HepG2 (cell line): ENCODE measurements around the gene PSMB2. TPM values are rescaled to one million over a fixed set of nuclear protein-coding genes. Genes with fewer than 3 reads are reported as not detected.

Experiments
- CBX2 ChIP-seq, 2 experiments: fragments of 200-600 bp in 1 of 2; sonication (generic); formaldehyde crosslinking in 1 of 2; IDR thresholded peaks; 2 replicates each; pipeline versions ENCODE4 v1.7.0 to v1.8.1; 2018 to 2022; ENCODE audit warnings: low read depth in 2 of 2, low read length in 1 of 2, mild to moderate bottlenecking in 1 of 2, missing genetic modification reagents in 1 of 2
- HIC2 ChIP-seq: sonication (generic); formaldehyde crosslinking; IDR thresholded peaks from 2 replicates; pipeline ENCODE4 v1.9.0; 2022; ENCODE audit warnings: low read depth, missing genetic modification reagents
- KDM5B ChIP-seq: sonication (generic); formaldehyde crosslinking; IDR thresholded peaks from 2 replicates; pipeline ENCODE4 v1.4.0; 2020; ENCODE audit warnings: missing genetic modification reagents, mild to moderate bottlenecking, borderline replicate concordance
- MAFG ChIP-seq: sonication (generic); formaldehyde crosslinking; IDR thresholded peaks from 2 replicates; pipeline ENCODE4 v1.5.1; 2020; ENCODE audit warnings: mild to moderate bottlenecking, missing genetic modification reagents
- NBN ChIP-seq: fragments of 450-650 bp; conservative IDR thresholded peaks from 2 replicates; pipeline ENCODE4 v1.6.1; 2017
- SIX1 ChIP-seq: sonication (generic); formaldehyde crosslinking; IDR thresholded peaks from 2 replicates; pipeline ENCODE4 v1.4.0; 2020; ENCODE audit warnings: missing genetic modification reagents, borderline replicate concordance
- TCF7L2 ChIP-seq: IDR thresholded peaks from 2 replicates; pipeline ENCODE4 v1.6.1; 2011; ENCODE audit warnings: mild to moderate bottlenecking, low read depth, low read length, moderate library complexity
- ZFP36L2 ChIP-seq: sonication (generic); formaldehyde crosslinking; IDR thresholded peaks from 2 replicates; pipeline ENCODE4 v1.4.0; 2020; ENCODE audit warnings: missing genetic modification reagents
- ZNF644 ChIP-seq: IDR thresholded peaks from 2 replicates; pipeline ENCODE4 v1.6.1; 2016; ENCODE audit warnings: low read depth
- polyA plus RNA-seq, 8 experiments: library from polyadenylated mRNA; depleted of rRNA in 3 of 8; stranded (reverse) in 7 of 8; unstranded in 1 of 8; fragments of >200 nt; fragmentation: Illumina TruSeq in 4 of 8; extraction: Trizol in 4 of 8; gene quantifications; 2 replicates each; pipeline versions ENCODE4 v1.2.1 to v1.2.3, GENCODE V29; 2011 to 2016; ENCODE audit warnings: low read depth in 4 of 8, missing spikeins in 1 of 8, mixed read lengths in 1 of 8; ENCODE audit not compliant: insufficient read depth in 1 of 8
- total RNA-seq, 5 experiments: library from RNA; depleted of rRNA; stranded (reverse); fragments of >200 nt; fragmentation: Illumina TruSeq; extraction: Trizol; gene quantifications; 2 replicates each; pipeline ENCODE4 v1.2.3, GENCODE V29; 2016; ENCODE audit warnings: low read depth in 1 of 5
- TF ChIP-seq, protein P1 (sequence below): sonication (generic); formaldehyde crosslinking; conservative IDR thresholded peaks from 2 replicates; pipeline ENCODE4 v1.5.0; 2020; ENCODE audit warnings: missing genetic modification reagents
- TF ChIP-seq, protein P2 (sequence below): conservative IDR thresholded peaks from 2 replicates; pipeline ENCODE4 v1.6.1; 2018; ENCODE audit warnings: missing genetic modification reagents
- TF ChIP-seq, protein P3 (sequence below): sonication (generic); formaldehyde crosslinking; IDR thresholded peaks from 2 replicates; pipeline ENCODE4 v1.8.1; 2023; ENCODE audit warnings: missing genetic modification reagents, inconsistent platforms, borderline replicate concordance
- TF ChIP-seq, protein P4 (sequence below): sonication (generic); formaldehyde crosslinking; IDR thresholded peaks from 2 replicates; pipeline ENCODE4 v1.5.0; 2020; ENCODE audit warnings: mild to moderate bottlenecking, low read depth, missing genetic modification reagents, borderline replicate concordance
- TF ChIP-seq, protein P5 (sequence below): sonication (generic); formaldehyde crosslinking; IDR thresholded peaks from 2 replicates; pipeline ENCODE4 v1.4.0; 2020; ENCODE audit warnings: low read depth, mild to moderate bottlenecking, missing genetic modification reagents

PSMB2 gene
- total and polyA plus RNA-seq, 2 of the 13 experiments (the other 11 are each of a cell fraction or from before 2014, with no cell fraction given) = 60.6 to 62.2 TPM

GRCh38 chr1:35555601-35556477 is 85.5 kb downstream of the PSMB2 start (continued):
- TF ChIP-seq NBN (no peak), SIX1 (CRISPR knock-in tag) (peak; percentile 69; the same call in 1 of the 2 replicates), MAFG (CRISPR knock-in tag) (no peak), ZFP36L2 (no peak), TCF7L2 (no peak), HIC2 (CRISPR knock-in tag) (no peak), CBX2 (IDR thresholded peaks at IDR 0.05; ENCODE audit: low read depth, low read length) (no peak), CBX2 (CRISPR knock-in tag; IDR thresholded peaks at IDR 0.05; ENCODE audit: low read depth) (no peak), KDM5B (CRISPR knock-in tag) (no peak), ZNF644 (CRISPR knock-in tag) (no peak)
- TF ChIP-seq, protein P1, sequence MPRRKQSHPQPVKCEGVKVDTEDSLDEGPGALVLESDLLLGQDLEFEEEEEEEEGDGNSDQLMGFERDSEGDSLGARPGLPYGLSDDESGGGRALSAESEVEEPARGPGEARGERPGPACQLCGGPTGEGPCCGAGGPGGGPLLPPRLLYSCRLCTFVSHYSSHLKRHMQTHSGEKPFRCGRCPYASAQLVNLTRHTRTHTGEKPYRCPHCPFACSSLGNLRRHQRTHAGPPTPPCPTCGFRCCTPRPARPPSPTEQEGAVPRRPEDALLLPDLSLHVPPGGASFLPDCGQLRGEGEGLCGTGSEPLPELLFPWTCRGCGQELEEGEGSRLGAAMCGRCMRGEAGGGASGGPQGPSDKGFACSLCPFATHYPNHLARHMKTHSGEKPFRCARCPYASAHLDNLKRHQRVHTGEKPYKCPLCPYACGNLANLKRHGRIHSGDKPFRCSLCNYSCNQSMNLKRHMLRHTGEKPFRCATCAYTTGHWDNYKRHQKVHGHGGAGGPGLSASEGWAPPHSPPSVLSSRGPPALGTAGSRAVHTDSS (CRISPR knock-in tag) = no peak
- TF ChIP-seq, protein P2, sequence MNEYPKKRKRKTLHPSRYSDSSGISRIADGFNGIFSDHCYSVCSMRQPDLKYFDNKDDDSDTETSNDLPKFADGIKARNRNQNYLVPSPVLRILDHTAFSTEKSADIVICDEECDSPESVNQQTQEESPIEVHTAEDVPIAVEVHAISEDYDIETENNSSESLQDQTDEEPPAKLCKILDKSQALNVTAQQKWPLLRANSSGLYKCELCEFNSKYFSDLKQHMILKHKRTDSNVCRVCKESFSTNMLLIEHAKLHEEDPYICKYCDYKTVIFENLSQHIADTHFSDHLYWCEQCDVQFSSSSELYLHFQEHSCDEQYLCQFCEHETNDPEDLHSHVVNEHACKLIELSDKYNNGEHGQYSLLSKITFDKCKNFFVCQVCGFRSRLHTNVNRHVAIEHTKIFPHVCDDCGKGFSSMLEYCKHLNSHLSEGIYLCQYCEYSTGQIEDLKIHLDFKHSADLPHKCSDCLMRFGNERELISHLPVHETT = no peak
- TF ChIP-seq, protein P3, sequence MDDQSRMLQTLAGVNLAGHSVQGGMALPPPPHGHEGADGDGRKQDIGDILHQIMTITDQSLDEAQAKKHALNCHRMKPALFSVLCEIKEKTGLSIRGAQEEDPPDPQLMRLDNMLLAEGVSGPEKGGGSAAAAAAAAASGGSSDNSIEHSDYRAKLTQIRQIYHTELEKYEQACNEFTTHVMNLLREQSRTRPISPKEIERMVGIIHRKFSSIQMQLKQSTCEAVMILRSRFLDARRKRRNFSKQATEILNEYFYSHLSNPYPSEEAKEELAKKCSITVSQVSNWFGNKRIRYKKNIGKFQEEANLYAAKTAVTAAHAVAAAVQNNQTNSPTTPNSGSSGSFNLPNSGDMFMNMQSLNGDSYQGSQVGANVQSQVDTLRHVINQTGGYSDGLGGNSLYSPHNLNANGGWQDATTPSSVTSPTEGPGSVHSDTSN (CRISPR knock-in tag) = no peak
- TF ChIP-seq, protein P4, sequence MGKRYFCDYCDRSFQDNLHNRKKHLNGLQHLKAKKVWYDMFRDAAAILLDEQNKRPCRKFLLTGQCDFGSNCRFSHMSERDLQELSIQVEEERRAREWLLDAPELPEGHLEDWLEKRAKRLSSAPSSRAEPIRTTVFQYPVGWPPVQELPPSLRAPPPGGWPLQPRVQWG (CRISPR knock-in tag) = no peak
- TF ChIP-seq, protein P5, sequence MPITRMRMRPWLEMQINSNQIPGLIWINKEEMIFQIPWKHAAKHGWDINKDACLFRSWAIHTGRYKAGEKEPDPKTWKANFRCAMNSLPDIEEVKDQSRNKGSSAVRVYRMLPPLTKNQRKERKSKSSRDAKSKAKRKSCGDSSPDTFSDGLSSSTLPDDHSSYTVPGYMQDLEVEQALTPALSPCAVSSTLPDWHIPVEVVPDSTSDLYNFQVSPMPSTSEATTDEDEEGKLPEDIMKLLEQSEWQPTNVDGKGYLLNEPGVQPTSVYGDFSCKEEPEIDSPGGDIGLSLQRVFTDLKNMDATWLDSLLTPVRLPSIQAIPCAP (CRISPR knock-in tag) = no peak
